K562 (cell line): ENCODE results near the gene TRIM25. TPM values are rescaled to one million over a fixed set of nuclear protein-coding genes. Genes with fewer than 3 reads are reported as not detected.
A peak's percentile ranks its signal among the peaks of the same experiment; 100 is the strongest.

Source experiments
- BHLHE40 ChIP-seq: IDR thresholded peaks from 2 replicates; pipeline ENCODE4 v1.6.1; 2011; ENCODE audit warnings: low read length, improper control_type of control experiment
- DDX20 ChIP-seq: fragments of 450-650 bp; IDR thresholded peaks from 2 replicates; pipeline ENCODE4 v1.6.1; 2016; ENCODE audit warnings: missing genetic modification characterization, low read depth, mild to moderate bottlenecking, missing compliant biosample characterization, moderate library complexity
- FOS ChIP-seq: IDR thresholded peaks from 3 replicates; pipeline ENCODE4 v1.6.1; 2011; ENCODE audit not compliant: insufficient read length; ENCODE audit errors: extremely low read depth
- HMG20B ChIP-seq: fragments of 250-450 bp; sonication (Bioruptor Pico); IDR thresholded peaks from 2 replicates; pipeline ENCODE4 v1.5.0; 2021; ENCODE audit warnings: mild to moderate bottlenecking
- NCOR1 ChIP-seq: fragments of 450-650 bp; IDR thresholded peaks from 2 replicates; pipeline ENCODE4 v1.6.1; 2016; ENCODE audit warnings: mild to moderate bottlenecking, moderate library complexity
- POLR2AphosphoS5 ChIP-seq: IDR thresholded peaks from 2 replicates; pipeline ENCODE4 v1.6.1; 2011; ENCODE audit warnings: mild to moderate bottlenecking, low read depth, low read length, moderate library complexity; ENCODE audit not compliant: control insufficient read depth, insufficient read depth
- POLR2B ChIP-seq: fragments of 450-650 bp; IDR thresholded peaks from 2 replicates; pipeline ENCODE4 v1.6.1; 2018; ENCODE audit warnings: low read depth; ENCODE audit not compliant: partially characterized antibody
- RCOR1 ChIP-seq, 2 experiments: IDR thresholded peaks; 2 replicates each; pipeline ENCODE4 v1.6.1; 2012; ENCODE audit warnings: low read depth in 2 of 2, low read length in 2 of 2, borderline replicate concordance in 1 of 2, improper control_type of control experiment in 1 of 2
- ZBTB8A ChIP-seq: fragments of 450-650 bp; IDR thresholded peaks from 2 replicates; pipeline ENCODE4 v1.6.1; 2018; ENCODE audit warnings: mild to moderate bottlenecking, moderate library complexity; ENCODE audit not compliant: partially characterized antibody
- ZNF121 ChIP-seq: sonication (generic); formaldehyde crosslinking; conservative IDR thresholded peaks from 2 replicates; pipeline ENCODE4 v1.8.0; 2022; ENCODE audit warnings: missing genetic modification reagents
- ZNF140 ChIP-seq: fragments of 250-450 bp; sonication (Bioruptor Pico); IDR thresholded peaks from 2 replicates; pipeline ENCODE4 v1.8.0; 2021; ENCODE audit warnings: moderate library complexity, mild to moderate bottlenecking, inconsistent platforms
- ZNF253 ChIP-seq: fragments of 250-450 bp; sonication (Bioruptor Pico); conservative IDR thresholded peaks from 2 replicates; pipeline ENCODE4 v1.6.1; 2021; ENCODE audit warnings: mild to moderate bottlenecking
- polyA plus RNA-seq, 8 experiments: library from polyadenylated mRNA; depleted of rRNA in 4 of 8; stranded (reverse) in 5 of 8; unstranded in 3 of 8; fragments of >200 nt; fragmentation: Nextera tagmentation in 2 of 8; fragmentation: Illumina TruSeq in 1 of 8; extraction: Ambion mirVana in 2 of 8; extraction: Trizol in 1 of 8; gene quantifications; 2 replicates each; pipeline versions ENCODE4 v1.2.1 to v1.2.3, GENCODE V29; 2011 to 2014; ENCODE audit warnings: inconsistent platforms in 1 of 8, missing spikeins in 1 of 8
- total RNA-seq, 7 experiments: library from RNA; depleted of rRNA in 6 of 7; stranded (reverse); fragments of >200 nt in 6 of 7; fragmentation: Illumina TruSeq in 2 of 7; extraction: Trizol in 2 of 7; gene quantifications; 2 replicates each; pipeline versions ENCODE4 v1.2.1 to v1.2.3, GENCODE V29; 2011 to 2021; ENCODE audit warnings: low replicate concordance in 1 of 7
- TF ChIP-seq, protein P1 (sequence below): fragments of 450-650 bp; IDR thresholded peaks from 2 replicates; pipeline ENCODE4 v1.6.1; 2016; ENCODE audit warnings: low read depth
- TF ChIP-seq, protein P2 (sequence below): fragments of 450-650 bp; IDR thresholded peaks from 2 replicates; pipeline ENCODE4 v1.6.1; 2017; ENCODE audit warnings: antibody characterized with exemption
- TF ChIP-seq, protein P3 (sequence below): fragments of 250-450 bp; sonication (Bioruptor Pico); IDR thresholded peaks from 2 replicates; pipeline ENCODE4 v1.8.0; 2022; ENCODE audit warnings: inconsistent platforms, mild to moderate bottlenecking, moderate library complexity, borderline replicate concordance
- TF ChIP-seq, protein P4 (sequence below): fragments of 250-450 bp; sonication (Bioruptor Pico); IDR thresholded peaks from 2 replicates; pipeline ENCODE4 v1.4.0; 2020; ENCODE audit warnings: mild to moderate bottlenecking, moderate library complexity

TRIM25 gene
- total and polyA plus RNA-seq, 9 of the 15 experiments (the other 6 are each of a cell fraction or from before 2014, with no cell fraction given) = 5.9 to 49.5 (median 24.5) TPM

DNA sequence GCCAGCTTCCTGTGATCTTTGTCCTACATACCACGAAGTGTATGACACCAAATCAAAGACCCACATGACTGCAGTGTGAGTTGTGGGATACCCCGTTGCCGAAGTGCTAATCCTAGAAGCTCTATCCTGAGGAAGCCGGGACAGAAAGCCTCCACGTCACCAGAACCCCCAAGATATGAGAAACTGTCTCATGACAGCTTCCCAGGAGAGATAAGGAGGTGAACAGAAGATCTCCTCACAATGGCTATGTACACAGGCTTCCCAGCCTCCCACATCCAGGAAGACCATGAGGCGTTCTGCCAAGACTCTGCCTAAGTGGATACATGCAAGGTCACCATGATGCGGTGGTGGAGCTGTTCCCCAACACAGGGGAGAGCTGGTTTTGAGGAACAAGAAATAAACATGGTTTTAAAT, 37.1 kb downstream of the TRIM25 start (continued):
- TF ChIP-seq, protein P1, sequence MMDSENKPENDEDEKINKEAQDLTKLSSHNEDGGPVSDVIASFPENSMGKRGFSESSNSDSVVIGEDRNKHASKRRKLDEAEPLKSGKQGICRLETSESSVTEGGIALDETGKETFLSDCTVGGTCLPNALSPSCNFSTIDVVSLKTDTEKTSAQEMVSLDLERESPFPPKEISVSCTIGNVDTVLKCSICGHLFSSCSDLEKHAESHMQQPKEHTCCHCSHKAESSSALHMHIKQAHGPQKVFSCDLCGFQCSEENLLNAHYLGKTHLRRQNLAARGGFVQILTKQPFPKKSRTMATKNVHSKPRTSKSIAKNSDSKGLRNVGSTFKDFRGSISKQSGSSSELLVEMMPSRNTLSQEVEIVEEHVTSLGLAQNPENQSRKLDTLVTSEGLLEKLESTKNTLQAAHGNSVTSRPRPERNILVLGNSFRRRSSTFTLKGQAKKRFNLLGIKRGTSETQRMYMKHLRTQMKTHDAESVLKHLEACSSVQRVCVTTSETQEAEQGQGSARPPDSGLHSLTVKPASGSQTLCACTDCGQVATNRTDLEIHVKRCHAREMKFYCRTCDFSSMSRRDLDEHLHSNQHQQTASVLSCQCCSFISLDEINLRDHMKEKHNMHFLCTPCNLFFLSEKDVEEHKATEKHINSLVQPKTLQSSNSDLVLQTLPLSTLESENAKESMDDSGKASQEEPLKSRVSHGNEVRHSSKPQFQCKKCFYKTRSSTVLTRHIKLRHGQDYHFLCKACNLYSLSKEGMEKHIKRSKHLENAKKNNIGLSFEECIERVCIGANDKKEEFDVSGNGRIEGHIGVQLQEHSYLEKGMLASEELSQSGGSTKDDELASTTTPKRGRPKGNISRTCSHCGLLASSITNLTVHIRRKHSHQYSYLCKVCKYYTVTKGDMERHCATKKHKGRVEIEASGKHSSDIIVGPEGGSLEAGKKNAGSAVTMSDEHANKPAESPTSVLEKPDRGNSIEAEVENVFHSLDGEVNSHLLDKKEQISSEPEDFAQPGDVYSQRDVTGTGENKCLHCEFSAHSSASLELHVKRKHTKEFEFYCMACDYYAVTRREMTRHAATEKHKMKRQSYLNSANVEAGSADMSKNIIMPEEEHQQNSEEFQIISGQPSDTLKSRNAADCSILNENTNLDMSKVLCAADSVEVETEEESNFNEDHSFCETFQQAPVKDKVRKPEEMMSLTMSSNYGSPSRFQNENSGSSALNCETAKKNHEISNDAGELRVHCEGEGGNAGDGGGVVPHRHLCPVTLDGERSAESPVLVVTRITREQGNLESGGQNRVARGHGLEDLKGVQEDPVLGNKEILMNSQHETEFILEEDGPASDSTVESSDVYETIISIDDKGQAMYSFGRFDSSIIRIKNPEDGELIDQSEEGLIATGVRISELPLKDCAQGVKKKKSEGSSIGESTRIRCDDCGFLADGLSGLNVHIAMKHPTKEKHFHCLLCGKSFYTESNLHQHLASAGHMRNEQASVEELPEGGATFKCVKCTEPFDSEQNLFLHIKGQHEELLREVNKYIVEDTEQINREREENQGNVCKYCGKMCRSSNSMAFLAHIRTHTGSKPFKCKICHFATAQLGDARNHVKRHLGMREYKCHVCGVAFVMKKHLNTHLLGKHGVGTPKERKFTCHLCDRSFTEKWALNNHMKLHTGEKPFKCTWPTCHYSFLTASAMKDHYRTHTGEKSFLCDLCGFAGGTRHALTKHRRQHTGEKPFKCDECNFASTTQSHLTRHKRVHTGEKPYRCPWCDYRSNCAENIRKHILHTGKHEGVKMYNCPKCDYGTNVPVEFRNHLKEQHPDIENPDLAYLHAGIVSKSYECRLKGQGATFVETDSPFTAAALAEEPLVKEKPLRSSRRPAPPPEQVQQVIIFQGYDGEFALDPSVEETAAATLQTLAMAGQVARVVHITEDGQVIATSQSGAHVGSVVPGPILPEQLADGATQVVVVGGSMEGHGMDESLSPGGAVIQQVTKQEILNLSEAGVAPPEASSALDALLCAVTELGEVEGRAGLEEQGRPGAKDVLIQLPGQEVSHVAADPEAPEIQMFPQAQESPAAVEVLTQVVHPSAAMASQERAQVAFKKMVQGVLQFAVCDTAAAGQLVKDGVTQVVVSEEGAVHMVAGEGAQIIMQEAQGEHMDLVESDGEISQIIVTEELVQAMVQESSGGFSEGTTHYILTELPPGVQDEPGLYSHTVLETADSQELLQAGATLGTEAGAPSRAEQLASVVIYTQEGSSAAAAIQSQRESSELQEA = no peak
- TF ChIP-seq ZNF121 (CRISPR knock-in tag) (no peak), DDX20 (tag) (no peak), FOS (no peak), POLR2AphosphoS5 (no peak), ZNF253 (CRISPR knock-in tag) (no peak), RCOR1 (IDR thresholded peaks at IDR 0.05; ENCODE audit: borderline replicate concordance in 1 of 2, low read depth in 2 of 2, low read length in 2 of 2) (peak in 1 of 2 experiments; percentile 60; a peak in 1 of 4 replicates), NCOR1 (no peak), ZBTB8A (no peak), ZNF140 (no peak), POLR2B (no peak), HMG20B (CRISPR knock-in tag) (no peak), BHLHE40 (no peak)
- TF ChIP-seq, protein P2, sequence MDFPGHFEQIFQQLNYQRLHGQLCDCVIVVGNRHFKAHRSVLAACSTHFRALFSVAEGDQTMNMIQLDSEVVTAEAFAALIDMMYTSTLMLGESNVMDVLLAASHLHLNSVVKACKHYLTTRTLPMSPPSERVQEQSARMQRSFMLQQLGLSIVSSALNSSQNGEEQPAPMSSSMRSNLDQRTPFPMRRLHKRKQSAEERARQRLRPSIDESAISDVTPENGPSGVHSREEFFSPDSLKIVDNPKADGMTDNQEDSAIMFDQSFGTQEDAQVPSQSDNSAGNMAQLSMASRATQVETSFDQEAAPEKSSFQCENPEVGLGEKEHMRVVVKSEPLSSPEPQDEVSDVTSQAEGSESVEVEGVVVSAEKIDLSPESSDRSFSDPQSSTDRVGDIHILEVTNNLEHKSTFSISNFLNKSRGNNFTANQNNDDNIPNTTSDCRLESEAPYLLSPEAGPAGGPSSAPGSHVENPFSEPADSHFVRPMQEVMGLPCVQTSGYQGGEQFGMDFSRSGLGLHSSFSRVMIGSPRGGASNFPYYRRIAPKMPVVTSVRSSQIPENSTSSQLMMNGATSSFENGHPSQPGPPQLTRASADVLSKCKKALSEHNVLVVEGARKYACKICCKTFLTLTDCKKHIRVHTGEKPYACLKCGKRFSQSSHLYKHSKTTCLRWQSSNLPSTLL = no peak
- TF ChIP-seq, protein P3, sequence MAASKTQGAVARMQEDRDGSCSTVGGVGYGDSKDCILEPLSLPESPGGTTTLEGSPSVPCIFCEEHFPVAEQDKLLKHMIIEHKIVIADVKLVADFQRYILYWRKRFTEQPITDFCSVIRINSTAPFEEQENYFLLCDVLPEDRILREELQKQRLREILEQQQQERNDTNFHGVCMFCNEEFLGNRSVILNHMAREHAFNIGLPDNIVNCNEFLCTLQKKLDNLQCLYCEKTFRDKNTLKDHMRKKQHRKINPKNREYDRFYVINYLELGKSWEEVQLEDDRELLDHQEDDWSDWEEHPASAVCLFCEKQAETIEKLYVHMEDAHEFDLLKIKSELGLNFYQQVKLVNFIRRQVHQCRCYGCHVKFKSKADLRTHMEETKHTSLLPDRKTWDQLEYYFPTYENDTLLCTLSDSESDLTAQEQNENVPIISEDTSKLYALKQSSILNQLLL (CRISPR knock-in tag) = no peak
- TF ChIP-seq, protein P4, sequence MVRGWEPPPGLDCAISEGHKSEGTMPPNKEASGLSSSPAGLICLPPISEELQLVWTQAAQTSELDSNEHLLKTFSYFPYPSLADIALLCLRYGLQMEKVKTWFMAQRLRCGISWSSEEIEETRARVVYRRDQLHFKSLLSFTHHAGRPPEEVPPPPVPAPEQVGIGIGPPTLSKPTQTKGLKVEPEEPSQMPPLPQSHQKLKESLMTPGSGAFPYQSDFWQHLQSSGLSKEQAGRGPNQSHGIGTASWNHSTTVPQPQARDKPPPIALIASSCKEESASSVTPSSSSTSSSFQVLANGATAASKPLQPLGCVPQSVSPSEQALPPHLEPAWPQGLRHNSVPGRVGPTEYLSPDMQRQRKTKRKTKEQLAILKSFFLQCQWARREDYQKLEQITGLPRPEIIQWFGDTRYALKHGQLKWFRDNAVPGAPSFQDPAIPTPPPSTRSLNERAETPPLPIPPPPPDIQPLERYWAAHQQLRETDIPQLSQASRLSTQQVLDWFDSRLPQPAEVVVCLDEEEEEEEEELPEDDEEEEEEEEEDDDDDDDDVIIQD (CRISPR knock-in tag) = no peak
